NB4 (cell line): ENCODE data around the gene TMEM260.
"Not testable (repeated sequence)": the region's sequence is repeated elsewhere in the genome, so short reads cannot be mapped to it uniquely, and the experiment has no call there.

Experiments
- DNase-seq: peaks from one replicate; pipeline ENCODE4 v3.0.0; 2010; ENCODE audit warnings: low read depth
- H3K4me3 ChIP-seq: one replicate; pipeline ENCODE4 v1.5.1; 2011; ENCODE audit warnings: mild to moderate bottlenecking, low read depth, low read length, moderate library complexity
- MYC ChIP-seq: IDR thresholded peaks from 2 replicates; pipeline ENCODE4 v1.6.1; 2011; ENCODE audit warnings: low read depth, low read length
- POLR2A ChIP-seq: IDR thresholded peaks from 2 replicates; pipeline ENCODE4 v1.6.1; 2011; ENCODE audit warnings: mild to moderate bottlenecking; ENCODE audit not compliant: insufficient read length; ENCODE audit errors: extremely low read depth
- TF ChIP-seq, protein P1 (sequence below): IDR thresholded peaks from 2 replicates; pipeline ENCODE4 v1.6.1; 2011; ENCODE audit warnings: low read depth, low read length
- TF ChIP-seq, protein P2 (sequence below): IDR thresholded peaks from one replicate; pipeline ENCODE4 v1.5.1; 2012; ENCODE audit warnings: low read depth, low read length

TMEM260 gene

DNA sequence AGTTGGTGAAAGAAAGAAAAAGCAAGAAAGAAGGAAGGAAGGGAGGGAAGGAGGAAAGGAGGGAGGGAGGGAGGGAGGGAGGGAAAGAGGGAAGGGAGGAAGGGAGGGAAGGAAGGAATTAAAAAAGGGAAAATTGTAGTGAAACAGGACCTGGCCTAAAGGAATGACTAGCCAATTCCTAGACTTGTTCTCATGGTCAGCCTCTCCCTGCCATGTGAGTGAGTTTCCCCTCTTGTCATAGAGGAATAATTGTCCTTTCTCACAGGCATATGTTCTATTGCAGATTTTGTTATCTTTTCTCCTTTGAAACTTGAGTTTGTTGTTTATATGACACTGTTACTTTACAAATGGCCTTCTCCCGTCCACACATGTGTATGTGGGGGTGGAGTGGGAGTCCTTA lies 81.9 kb downstream of the TMEM260 start:
- no peak overlapping the region for H3K4me3 ChIP-seq
- TF ChIP-seq, protein P1, sequence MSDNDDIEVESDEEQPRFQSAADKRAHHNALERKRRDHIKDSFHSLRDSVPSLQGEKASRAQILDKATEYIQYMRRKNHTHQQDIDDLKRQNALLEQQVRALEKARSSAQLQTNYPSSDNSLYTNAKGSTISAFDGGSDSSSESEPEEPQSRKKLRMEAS, result no peak
- TF ChIP-seq MYC (no peak), POLR2A (no peak)
- TF ChIP-seq, protein P2, sequence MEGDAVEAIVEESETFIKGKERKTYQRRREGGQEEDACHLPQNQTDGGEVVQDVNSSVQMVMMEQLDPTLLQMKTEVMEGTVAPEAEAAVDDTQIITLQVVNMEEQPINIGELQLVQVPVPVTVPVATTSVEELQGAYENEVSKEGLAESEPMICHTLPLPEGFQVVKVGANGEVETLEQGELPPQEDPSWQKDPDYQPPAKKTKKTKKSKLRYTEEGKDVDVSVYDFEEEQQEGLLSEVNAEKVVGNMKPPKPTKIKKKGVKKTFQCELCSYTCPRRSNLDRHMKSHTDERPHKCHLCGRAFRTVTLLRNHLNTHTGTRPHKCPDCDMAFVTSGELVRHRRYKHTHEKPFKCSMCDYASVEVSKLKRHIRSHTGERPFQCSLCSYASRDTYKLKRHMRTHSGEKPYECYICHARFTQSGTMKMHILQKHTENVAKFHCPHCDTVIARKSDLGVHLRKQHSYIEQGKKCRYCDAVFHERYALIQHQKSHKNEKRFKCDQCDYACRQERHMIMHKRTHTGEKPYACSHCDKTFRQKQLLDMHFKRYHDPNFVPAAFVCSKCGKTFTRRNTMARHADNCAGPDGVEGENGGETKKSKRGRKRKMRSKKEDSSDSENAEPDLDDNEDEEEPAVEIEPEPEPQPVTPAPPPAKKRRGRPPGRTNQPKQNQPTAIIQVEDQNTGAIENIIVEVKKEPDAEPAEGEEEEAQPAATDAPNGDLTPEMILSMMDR, result no peak
- no peak for DNase-seq

DNA sequence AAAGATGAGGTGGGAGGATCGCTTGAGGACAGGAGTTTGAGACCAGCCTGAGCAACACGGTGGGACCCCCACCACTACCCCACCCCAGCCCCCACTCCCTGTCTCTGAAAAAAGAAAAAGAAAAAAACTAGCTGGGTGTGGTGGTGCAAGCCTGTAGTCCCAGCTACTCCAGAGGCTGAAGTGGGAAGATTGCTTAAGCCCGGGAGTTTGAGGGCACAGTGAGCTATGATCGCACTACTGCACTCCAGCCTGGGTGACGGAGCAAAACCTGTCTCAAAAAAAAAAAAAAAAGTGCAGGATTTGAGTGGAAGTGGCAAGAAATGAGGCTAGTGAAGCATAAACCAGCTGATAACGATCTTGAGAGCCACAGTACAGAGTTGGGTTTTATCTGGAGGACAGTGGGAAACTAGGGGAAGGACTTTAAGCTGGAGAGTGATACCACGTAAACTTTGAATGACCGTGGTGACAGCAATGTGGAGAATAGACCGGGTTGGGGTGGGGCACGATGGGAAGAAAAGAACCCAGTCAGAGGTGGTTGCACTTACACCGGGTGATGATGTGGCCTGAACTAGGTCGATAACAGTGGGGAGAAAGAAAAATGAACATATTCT lies 85.3 kb downstream of the TMEM260 start:
- no peak for DNase-seq
- H3K4me3 ChIP-seq, result no peak overlapping the region
- TF ChIP-seq, protein P1, result no peak
- TF ChIP-seq, protein P2, result no peak

DNA sequence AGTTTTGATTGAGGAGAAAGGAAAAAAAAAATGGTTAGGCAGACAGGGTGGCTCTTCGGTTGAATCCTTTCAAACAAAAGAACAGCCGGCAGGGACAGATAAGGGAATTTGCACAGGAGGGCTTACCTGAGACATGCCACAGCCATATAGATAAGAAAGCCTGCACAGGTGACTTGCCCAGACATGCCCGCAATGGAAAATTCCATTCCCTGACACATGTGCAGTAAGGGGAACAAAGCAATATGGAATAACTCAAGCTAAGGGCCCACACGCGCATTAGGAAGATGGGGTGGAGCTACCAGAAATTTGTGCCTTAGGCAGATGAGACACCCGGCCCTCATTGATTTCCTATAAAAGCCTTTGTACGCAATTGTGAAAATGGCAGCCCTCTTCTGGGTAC lies 86.7 kb downstream of the TMEM260 start:
- no peak for TF ChIP-seq MYC
- TF ChIP-seq, protein P1, result no peak
- TF ChIP-seq, protein P2, result no peak
- no peak for TF ChIP-seq POLR2A
- no peak for DNase-seq
- H3K4me3 ChIP-seq, result no peak overlapping the region

DNA sequence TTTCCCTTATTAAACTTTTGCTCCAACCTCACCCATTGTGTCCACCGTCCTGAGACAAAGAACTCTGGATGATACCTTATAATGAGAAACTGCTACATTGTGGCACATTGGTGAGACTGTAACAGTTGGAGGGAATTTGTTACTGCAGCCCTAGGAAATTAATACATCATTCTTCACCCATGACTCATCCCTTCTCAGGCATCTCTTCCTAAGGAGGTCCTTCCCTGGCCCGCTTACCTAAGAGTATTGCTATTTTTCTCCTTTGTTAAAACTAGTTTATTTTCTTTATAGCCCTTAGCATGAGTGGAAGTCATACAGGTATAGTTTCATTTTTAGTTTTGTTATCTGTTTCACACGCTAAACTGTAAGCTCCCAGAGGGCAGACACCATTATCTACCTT lies 87.1 kb downstream of the TMEM260 start:
- H3K4me3 ChIP-seq, result no peak overlapping the region
- no peak for DNase-seq
- TF ChIP-seq, protein P1, result no peak
- no peak for TF ChIP-seq MYC
- TF ChIP-seq, protein P2, result no peak
- TF ChIP-seq POLR2A, result no peak

DNA sequence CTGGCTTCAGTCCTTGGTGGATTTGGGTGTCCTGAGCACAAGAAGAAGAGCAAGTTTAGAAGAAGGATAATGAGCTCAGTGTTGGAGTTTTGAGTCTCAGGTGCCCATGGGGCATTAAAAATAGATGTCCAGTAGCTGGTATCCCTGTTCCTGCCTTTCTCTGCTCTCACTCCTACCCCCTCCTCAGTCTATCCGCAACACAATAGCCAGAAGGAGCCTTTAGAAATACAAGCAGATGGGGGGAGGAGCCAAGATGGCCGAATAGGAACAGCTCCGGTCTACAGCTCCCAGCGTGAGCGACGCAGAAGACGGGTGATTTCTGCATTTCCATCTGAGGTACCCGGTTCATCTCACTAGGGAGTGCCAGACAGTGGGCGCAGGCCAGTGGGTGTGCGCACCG lies 87.7 kb downstream of the TMEM260 start:
- not testable (repeated sequence) for H3K4me3 ChIP-seq, DNase-seq

DNA sequence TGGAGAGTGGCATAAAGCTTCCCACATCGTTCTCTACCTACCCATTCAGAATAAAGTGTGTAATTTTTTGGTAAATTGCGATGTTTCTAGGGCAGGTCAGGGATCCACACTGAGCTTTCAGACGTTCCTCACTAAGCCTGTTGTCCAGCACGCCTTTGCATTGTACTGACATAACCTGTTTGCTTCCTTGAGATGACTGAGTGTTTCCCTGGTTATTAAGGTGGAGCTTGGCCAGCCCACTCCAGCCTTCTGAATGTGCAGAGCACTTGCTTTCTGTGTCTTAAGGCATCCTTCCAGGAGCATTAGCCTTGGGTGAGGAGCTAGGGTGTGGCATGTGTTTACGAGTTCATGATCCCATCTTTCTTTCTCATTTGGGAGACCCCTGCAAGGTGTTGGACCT lies 96.4 kb downstream of the TMEM260 start:
- no peak for DNase-seq
- H3K4me3 ChIP-seq, result no peak overlapping the region
- TF ChIP-seq, protein P2, result no peak
- TF ChIP-seq POLR2A, result no peak
- TF ChIP-seq MYC, result no peak
- TF ChIP-seq, protein P1, result no peak
